CD1c-positive myeloid dendritic cell (primary cell): ENCODE data around the gene COL27A1.
"Not testable (repeated sequence)": the region's sequence is repeated elsewhere in the genome, so short reads cannot be mapped to it uniquely, and the experiment has no call there.

Source experiments
- DNase-seq: peaks from one replicate; pipeline ENCODE4 v3.0.0-alpha.2; 2016; ENCODE audit errors: extremely low spot score

COL27A1 gene

DNA sequence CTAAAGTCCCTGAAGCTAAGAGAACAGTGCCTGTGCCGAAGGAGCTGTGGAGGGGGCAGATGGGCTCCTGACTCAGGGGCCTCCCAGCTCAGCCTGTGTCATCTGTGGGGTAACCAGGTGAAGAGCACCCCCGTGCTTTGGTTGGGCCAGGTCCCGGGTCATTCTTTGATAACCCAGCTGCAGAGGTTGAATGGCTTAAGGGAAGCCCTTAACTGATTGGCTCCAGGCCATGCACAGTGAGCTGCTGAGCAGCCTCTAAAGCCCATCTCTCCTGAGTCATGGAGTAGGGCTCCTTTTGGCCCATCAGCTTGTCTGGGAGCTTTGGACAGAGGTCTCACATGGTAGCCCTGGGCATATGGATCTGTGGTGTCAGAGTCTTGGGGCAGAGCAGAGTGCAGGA is 28.7 kb downstream of the COL27A1 start:
- DNase-seq: no peak

GRCh38 chr9:114184866-114185265 is 29.5 kb downstream of the COL27A1 start:
- no peak for DNase-seq

GRCh38 chr9:114185570-114186490 is 30.5 kb downstream of the COL27A1 start:
- no peak for DNase-seq

GRCh38 chr9:114186605-114187289 is 31.4 kb downstream of the COL27A1 start:
- DNase-seq: no peak

GRCh38 chr9:114187827-114188226 is 32.5 kb downstream of the COL27A1 start:
- no peak for DNase-seq

- DNase-seq: no peak
Measured at GRCh38 chr9:114189823-114190562, 34.7 kb downstream of the COL27A1 start.

GRCh38 chr9:114190563-114190905 is 35.2 kb downstream of the COL27A1 start:
- no peak for DNase-seq

GRCh38 chr9:114191402-114191801 is 36.1 kb downstream of the COL27A1 start:
- DNase-seq: not testable (repeated sequence)

DNA sequence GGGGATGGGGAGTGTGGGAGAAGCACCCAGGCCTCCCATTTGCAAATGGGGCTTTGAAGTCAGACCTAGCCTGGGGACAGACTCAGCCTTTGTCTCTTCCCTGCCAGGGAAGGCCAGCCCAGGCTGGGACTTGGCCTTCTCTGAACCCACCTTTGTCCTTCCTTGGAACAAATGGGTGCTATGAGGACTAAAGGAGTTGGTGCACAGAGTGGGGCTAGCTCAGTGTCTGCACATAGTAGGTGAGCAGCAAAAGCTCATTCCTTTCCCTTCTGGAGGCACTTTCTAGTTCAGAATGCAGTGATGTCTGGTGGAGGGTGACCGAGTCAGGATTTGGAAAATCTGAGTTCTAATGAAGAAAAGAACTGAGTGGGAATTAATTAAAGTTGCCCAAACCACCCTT is 37.2 kb downstream of the COL27A1 start:
- DNase-seq: no peak

- DNase-seq: no peak
Measured at GRCh38 chr9:114193090-114193489, 37.8 kb downstream of the COL27A1 start.

DNA sequence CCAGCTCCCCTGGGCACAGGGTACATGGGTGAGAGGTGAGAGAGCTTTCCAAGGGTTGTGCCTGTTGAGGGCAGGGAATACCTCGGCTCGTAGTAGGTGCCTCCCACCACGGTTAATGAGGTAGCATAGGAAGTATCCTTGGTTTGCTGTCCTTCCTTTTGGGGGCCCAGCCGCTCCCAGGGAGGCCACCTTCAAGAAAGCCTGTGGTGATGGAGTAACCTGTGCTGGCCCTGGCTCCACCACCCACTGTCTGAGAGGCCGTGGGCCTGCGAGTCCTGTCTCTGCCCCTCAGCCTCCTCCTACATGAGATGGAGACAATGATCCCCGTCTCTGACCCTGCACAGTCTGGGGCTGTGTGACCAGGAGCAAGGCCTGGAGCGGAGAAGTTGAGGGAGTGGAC is 40.8 kb downstream of the COL27A1 start:
- no peak for DNase-seq

- DNase-seq: no peak
Measured at GRCh38 chr9:114196979-114197622, 41.8 kb downstream of the COL27A1 start.

DNA sequence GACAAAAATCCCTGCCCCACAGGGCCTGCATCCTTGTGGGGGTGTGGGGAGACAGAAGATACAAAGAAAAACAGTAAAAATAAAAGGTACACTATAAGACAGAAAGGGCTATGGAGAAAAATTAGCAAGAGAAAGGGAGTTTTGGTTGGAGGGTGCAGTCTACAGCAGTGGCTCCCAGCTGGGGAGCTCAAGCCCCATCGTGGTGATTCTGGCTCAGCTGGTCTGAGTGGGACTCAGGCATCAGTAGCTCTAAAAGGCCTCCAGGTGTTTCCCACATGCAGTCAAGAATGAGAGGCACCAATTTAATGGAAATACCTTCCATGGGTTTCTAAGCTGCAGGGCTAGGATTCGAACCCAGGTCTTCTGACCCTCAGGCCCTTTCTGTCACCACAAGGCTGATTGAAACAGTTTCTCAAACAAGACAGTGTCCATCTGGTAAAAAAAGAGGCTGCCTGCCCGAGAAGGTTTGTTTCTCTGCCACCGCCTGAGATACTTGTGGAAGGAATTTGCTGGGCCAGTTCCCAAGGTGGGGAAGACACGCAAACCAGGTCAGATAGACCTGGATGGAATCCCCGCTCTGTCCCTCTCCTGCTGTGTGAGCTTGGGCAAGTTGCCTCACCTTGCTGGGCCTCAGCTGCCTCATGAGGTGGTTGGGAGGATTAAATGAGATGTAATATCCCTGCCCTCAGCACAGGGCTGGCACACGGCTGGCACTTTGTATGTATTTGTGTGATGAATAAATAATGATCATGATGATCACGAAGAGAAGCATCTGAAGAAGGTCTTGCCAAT is 43.1 kb downstream of the COL27A1 start:
- DNase-seq: no peak

GRCh38 chr9:114200721-114201300 is 45.5 kb downstream of the COL27A1 start:
- no peak for DNase-seq

DNA sequence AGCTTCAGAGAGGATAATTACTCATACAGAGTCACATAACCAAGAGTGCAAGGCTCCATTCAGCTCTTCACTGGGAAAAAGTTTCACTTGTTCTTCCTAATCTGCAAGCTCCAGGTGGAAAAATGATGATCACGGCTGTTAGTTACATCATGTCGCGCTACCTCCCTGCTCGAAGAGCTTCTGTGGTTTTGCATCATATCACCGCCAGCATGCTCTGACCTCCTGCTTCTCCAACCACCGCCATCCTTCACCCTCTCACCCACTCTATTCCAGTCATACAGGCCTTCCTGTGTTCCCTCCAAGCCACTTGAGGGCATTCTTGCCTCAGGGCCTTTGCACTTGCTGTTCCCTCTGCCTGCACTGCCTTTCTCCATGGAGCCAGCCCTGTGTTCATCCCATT is 47.1 kb downstream of the COL27A1 start:
- DNase-seq: no peak

DNA sequence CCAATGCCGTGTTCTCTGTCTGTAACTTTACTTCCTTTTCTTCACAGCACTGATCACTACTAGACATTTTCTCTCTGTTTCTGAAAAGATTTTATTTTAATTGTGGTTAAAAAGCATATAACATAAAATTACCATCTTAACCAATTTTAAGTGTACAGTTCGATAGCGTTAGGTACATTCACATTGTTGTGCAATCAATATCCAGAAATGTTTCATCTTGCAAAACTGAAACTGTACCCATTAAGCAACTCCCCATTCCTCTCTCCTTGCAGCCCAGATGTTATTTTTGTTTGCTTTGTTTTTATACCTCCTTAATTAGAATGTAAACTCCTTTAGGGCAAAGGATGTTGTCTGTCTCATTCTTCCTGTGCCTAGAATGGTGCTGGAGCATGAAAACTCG is 47.5 kb downstream of the COL27A1 start:
- DNase-seq: no peak

- DNase-seq: no peak
Measured at GRCh38 chr9:114203410-114204140, 48.2 kb downstream of the COL27A1 start.

DNA sequence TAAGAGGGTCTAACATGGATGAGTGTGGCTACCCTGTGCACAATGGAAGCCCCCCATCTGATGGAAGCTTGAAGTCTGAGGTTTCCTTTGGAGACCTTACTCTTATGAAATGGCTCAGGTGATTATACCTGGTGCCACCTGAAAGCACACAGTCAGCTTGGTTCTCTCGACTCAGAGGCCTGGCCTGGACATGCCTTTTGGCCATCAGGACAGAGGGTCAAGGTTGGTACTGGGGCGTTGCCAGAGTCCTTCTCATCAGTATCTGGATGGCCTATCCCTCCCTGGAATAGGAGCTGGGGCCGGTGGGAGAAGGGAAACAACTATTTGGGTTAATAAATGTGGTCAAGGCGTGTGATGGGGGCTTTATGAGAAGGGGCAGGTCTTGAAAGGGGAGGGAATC is 48.9 kb downstream of the COL27A1 start:
- no peak for DNase-seq

DNA sequence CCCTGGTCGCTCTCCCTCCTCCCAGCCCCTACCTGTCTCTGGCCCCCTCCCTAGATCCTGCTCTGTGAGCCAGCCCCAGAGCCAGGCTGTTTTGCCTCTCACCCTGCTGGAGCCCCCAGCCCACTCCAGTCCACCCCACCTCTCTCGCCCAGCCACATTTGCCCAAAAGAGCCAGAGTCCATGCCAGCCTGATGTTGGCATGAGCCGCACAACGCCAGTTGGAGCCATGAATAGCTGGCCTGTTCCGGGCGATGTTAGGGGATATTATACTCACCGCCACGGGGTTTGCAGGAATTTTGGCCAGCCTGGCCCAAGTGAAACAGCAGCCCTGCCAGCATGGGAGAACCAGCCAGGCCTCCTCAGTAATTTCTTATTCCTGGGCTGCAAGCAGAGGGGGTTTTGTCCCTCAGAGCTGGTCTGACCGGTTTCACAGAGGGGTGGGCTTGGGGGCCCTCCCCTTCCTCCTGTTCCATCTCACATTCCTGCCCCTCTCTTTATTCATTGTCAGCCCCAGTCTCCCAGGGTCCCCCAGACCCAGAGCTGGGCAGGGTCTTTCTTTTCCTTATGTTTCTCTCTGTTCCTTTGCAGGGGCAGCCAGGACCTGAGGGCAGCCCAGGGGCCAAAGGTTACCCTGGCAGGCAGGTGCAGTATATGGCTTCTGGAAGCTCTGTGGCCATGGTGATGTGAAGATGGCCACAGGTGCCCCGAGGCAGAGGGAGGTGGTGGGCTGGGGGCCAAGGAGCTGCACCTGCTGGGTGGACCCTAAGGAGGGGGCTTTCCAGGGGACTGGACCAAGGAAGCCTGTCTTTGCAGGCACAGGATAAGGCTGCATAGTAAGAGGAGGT is 50.1 kb downstream of the COL27A1 start:
- no peak for DNase-seq
